ENCODE results near the gene PSMD13.

The PSMD13 gene

GRCh38 chr11:298406-299065 lies 61.8 kb downstream of the PSMD13 start:
- DNase-seq (ENCODE audit: low spot score) = no peak

GRCh38 chr11:299081-299891 lies 62.5 kb downstream of the PSMD13 start, which contains the start of gene IFITM5:
IFITM5 (minus strand) TSS chr11:299526; CDS start chr11:299490, 36 bp downstream.
- DNase-seq (ENCODE audit: low spot score) = no peak
- no peak within 1 kb of the TSS for H3K14ac ChIP-seq (ENCODE audit: low read length)
- H3K9ac ChIP-seq (ENCODE audit: low read depth, low read length, poor library complexity) = peak within 1 kb of the TSS; percentile 63
- peak within 1 kb of the TSS; percentile 1 for H2BK12ac ChIP-seq (ENCODE audit: low read length)
- H3K18ac ChIP-seq (ENCODE audit: low read length) = peak within 1 kb of the TSS; percentile 86
- H3K4ac ChIP-seq (ENCODE audit: low read length) = no peak within 1 kb of the TSS
- peaks cover 2% of the 10 kb centered on the region for H3K79me1 ChIP-seq (ENCODE audit: low read depth, low read length)
- no peak within 1 kb of the TSS for H3K27ac ChIP-seq (replicated peaks; ENCODE audit: low read length)
- no CpG with 5 or more reads among the region's 40 CpGs for WGBS, 2 donors (ENCODE audit: extremely low coverage in 2 of 2, insufficient read length in 2 of 2, insufficient replicate concordance in 1 of 2)
- peak within 1 kb of the TSS; percentile 11 for H3K4me2 ChIP-seq (ENCODE audit: insufficient read depth, low read length, poor library complexity, severe bottlenecking)
- H3K23ac ChIP-seq (ENCODE audit: low read depth, low read length, poor library complexity) = peak within 1 kb of the TSS; percentile 80
- H3K27me3 ChIP-seq (ENCODE audit: control insufficient read depth in 3 of 3, insufficient read depth in 3 of 3, low read depth in 1 of 3, low read length in 3 of 3) = no peaks in the 10 kb centered on the region
- peak within 1 kb of the TSS; percentile 17 for H4K8ac ChIP-seq (ENCODE audit: low read depth, low read length)
- H2BK5ac ChIP-seq (ENCODE audit: low read length) = peak within 1 kb of the TSS; percentile 66
- H3K4me3 ChIP-seq (ENCODE audit: low read length in 2 of 2) = no peak within 1 kb of the TSS
- peak within 1 kb of the TSS; percentile 10 for H2BK120ac ChIP-seq (ENCODE audit: low read depth, low read length)
- H4K91ac ChIP-seq (ENCODE audit: low read depth, low read length, poor library complexity) = no peak within 1 kb of the TSS
- H3K36me3 ChIP-seq (replicated peaks in 1 of 2; ENCODE audit: control insufficient read depth in 2 of 2, insufficient read depth in 2 of 2, low read length in 2 of 2) = peaks cover 4 to 5% of the 10 kb centered on the region in 2 donors
- peak within 1 kb of the TSS; percentile 90 for H2BK15ac ChIP-seq (ENCODE audit: low read length)
- peaks cover 4 to 5% of the 10 kb centered on the region in 2 donors for H3K9me3 ChIP-seq (replicated peaks in 1 of 2; ENCODE audit: control insufficient read depth in 2 of 2, insufficient read depth in 1 of 2, low read depth in 1 of 2, low read length in 2 of 2)
- H2AK5ac ChIP-seq (ENCODE audit: low read depth, low read length) = peak within 1 kb of the TSS; percentile 28
- peaks cover 6 to 9% of the 10 kb centered on the region in 2 donors for H3K4me1 ChIP-seq (ENCODE audit: control insufficient read depth in 2 of 2, insufficient read depth in 1 of 2, low read depth in 1 of 2, low read length in 2 of 2)
- no peak within 1 kb of the TSS for H2AFZ ChIP-seq (ENCODE audit: low read length)

More at GRCh38 chr11:298406-299065, 61.8 kb downstream of the PSMD13 start:
- H3K4me1 ChIP-seq (ENCODE audit: control insufficient read depth in 2 of 2, insufficient read depth in 1 of 2, low read depth in 1 of 2, low read length in 2 of 2) = peaks cover 6 to 9% of the 10 kb centered on the region in 2 donors
- H2BK120ac ChIP-seq (ENCODE audit: low read depth, low read length) = no peak overlapping the region
- peak overlapping the region; percentile 80 for H3K23ac ChIP-seq (ENCODE audit: low read depth, low read length, poor library complexity)
- peak overlapping the region; percentile 83 for H3K18ac ChIP-seq (ENCODE audit: low read length)
- H3K9ac ChIP-seq (ENCODE audit: low read depth, low read length, poor library complexity) = no peak overlapping the region
- H2AFZ ChIP-seq (ENCODE audit: low read length) = no peak overlapping the region
- peaks cover 0 to 2% of the 10 kb centered on the region in 2 donors for H3K9me3 ChIP-seq (replicated peaks in 1 of 2; ENCODE audit: control insufficient read depth in 2 of 2, insufficient read depth in 1 of 2, low read depth in 1 of 2, low read length in 2 of 2)
- H3K4me3 ChIP-seq (ENCODE audit: low read length in 2 of 2) = no peak overlapping the region
- H4K8ac ChIP-seq (ENCODE audit: low read depth, low read length) = peak overlapping the region; percentile 4
- peak overlapping the region; percentile 28 for H2AK5ac ChIP-seq (ENCODE audit: low read depth, low read length)
- H4K91ac ChIP-seq (ENCODE audit: low read depth, low read length, poor library complexity) = no peak overlapping the region
- no CpG with 5 or more reads among the region's 15 CpGs for WGBS, 2 donors (ENCODE audit: extremely low coverage in 2 of 2, insufficient read length in 2 of 2, insufficient replicate concordance in 1 of 2)
- no peak overlapping the region for H3K4ac ChIP-seq (ENCODE audit: low read length)
- no peak overlapping the region for H3K14ac ChIP-seq (ENCODE audit: low read length)
- H3K4me2 ChIP-seq (ENCODE audit: insufficient read depth, low read length, poor library complexity, severe bottlenecking) = peak overlapping the region; percentile 11
- H2BK5ac ChIP-seq (ENCODE audit: low read length) = peak overlapping the region; percentile 66
- H3K36me3 ChIP-seq (replicated peaks in 1 of 2; ENCODE audit: control insufficient read depth in 2 of 2, insufficient read depth in 2 of 2, low read length in 2 of 2) = peaks cover 8 to 12% of the 10 kb centered on the region in 2 donors
- H3K27ac ChIP-seq (replicated peaks; ENCODE audit: low read length) = no peak overlapping the region
- no peaks in the 10 kb centered on the region for H3K27me3 ChIP-seq (ENCODE audit: control insufficient read depth in 3 of 3, insufficient read depth in 3 of 3, low read depth in 1 of 3, low read length in 3 of 3)
- peaks cover 2% of the 10 kb centered on the region for H3K79me1 ChIP-seq (ENCODE audit: low read depth, low read length)
- H2BK12ac ChIP-seq (ENCODE audit: low read length) = no peak overlapping the region
- H2BK15ac ChIP-seq (ENCODE audit: low read length) = peak overlapping the region; percentile 87

- Histone ChIP-seq H3K18ac (ENCODE audit: low read length) (peak overlapping the region; percentile 86), H2BK12ac (ENCODE audit: low read length) (peak overlapping the region; percentile 1), H3K36me3 (replicated peaks in 1 of 2; ENCODE audit: control insufficient read depth in 2 of 2, insufficient read depth in 2 of 2, low read length in 2 of 2) (no peaks in the 10 kb centered on the region), H2BK5ac (ENCODE audit: low read length) (peak overlapping the region; percentile 13), H4K8ac (ENCODE audit: low read depth, low read length) (no peak overlapping the region), H3K4me2 (ENCODE audit: insufficient read depth, low read length, poor library complexity, severe bottlenecking) (no peak overlapping the region), H3K27ac (replicated peaks; ENCODE audit: low read length) (no peak overlapping the region), H3K4me3 (ENCODE audit: low read length in 2 of 2) (no peak overlapping the region), H3K23ac (ENCODE audit: low read depth, low read length, poor library complexity) (no peak overlapping the region), H3K79me1 (ENCODE audit: low read depth, low read length) (peaks cover 2% of the 10 kb centered on the region), H2BK15ac (ENCODE audit: low read length) (peak overlapping the region; percentile 90), H2BK120ac (ENCODE audit: low read depth, low read length) (peak overlapping the region; percentile 10), H3K27me3 (ENCODE audit: control insufficient read depth in 3 of 3, insufficient read depth in 3 of 3, low read depth in 1 of 3, low read length in 3 of 3) (no peaks in the 10 kb centered on the region), H3K9ac (ENCODE audit: low read depth, low read length, poor library complexity) (peak overlapping the region; percentile 63), H3K9me3 (replicated peaks in 1 of 2; ENCODE audit: control insufficient read depth in 2 of 2, insufficient read depth in 1 of 2, low read depth in 1 of 2, low read length in 2 of 2) (peaks cover 4 to 7% of the 10 kb centered on the region in 2 donors), H4K91ac (ENCODE audit: low read depth, low read length, poor library complexity) (no peak overlapping the region), H3K4me1 (ENCODE audit: control insufficient read depth in 2 of 2, insufficient read depth in 1 of 2, low read depth in 1 of 2, low read length in 2 of 2) (peaks cover 8 to 9% of the 10 kb centered on the region in 2 donors), H3K4ac (ENCODE audit: low read length) (no peak overlapping the region), H2AK5ac (ENCODE audit: low read depth, low read length) (peak overlapping the region; percentile 28), H3K14ac (ENCODE audit: low read length) (no peak overlapping the region), H2AFZ (ENCODE audit: low read length) (no peak overlapping the region)
- no peak for DNase-seq (ENCODE audit: low spot score)
- WGBS, 2 donors (ENCODE audit: extremely low coverage in 2 of 2, insufficient read length in 2 of 2, insufficient replicate concordance in 1 of 2) = no CpG with 5 or more reads among the region's 20 CpGs
These were observed 63.4 kb downstream of the PSMD13 start for GRCh38 chr11:299951-300735.
